Measurements from ENCODE around the gene CAMK2B. TPM values are rescaled to one million over a fixed set of nuclear protein-coding genes. Genes with fewer than 3 reads are reported as not detected.

Gene CAMK2B
- total and polyA plus RNA-seq, 2 experiments from 2014 or later, result not detected

GRCh38 chr7:44283381-44284211 lies 41.8 kb downstream of the CAMK2B start:
- Histone ChIP-seq H3K9me2 (ENCODE audit: insufficient read depth) (no peaks in the 10 kb centered on the region), H2AFZ (no peak overlapping the region), H3K4me1 (ENCODE audit: insufficient read depth) (no peaks in the 10 kb centered on the region), H3K27me3 (ENCODE audit: insufficient read depth) (no peaks in the 10 kb centered on the region), H4K20me1 (replicated peaks; ENCODE audit: insufficient read depth) (no peaks in the 10 kb centered on the region), H3K4me2 (no peak overlapping the region), H3K36me3 (ENCODE audit: insufficient read depth) (no peaks in the 10 kb centered on the region), H3K4me3 (no peak overlapping the region), H3F3A (replicated peaks; ENCODE audit: low read depth) (no peaks in the 10 kb centered on the region), H3K79me2 (replicated peaks; ENCODE audit: insufficient read depth) (no peaks in the 10 kb centered on the region), H3K27ac (ENCODE audit: low read depth) (no peak overlapping the region)
- Mint-ChIP-seq H3K27ac (no peak overlapping the region), H3K4me1 (no peaks in the 10 kb centered on the region), H3K36me3 (ENCODE audit: low read depth) (no peaks in the 10 kb centered on the region), H3K4me3 (no peak overlapping the region), H3K27me3 (ENCODE audit: insufficient read depth, low read depth, poor library complexity) (peaks cover 8% of the 10 kb centered on the region), H3K9me3 (no peaks in the 10 kb centered on the region; the same call in 2 of the 3 replicates)
- no peak for TF ChIP-seq NANOG (IDR thresholded peaks at IDR 0.05; ENCODE audit: borderline replicate concordance)
- DNase-seq (ENCODE audit: low spot score) (no peak), ATAC-seq (no peak)

GRCh38 chr7:44282601-44283171 lies 42.7 kb downstream of the CAMK2B start:
- Histone ChIP-seq H3K27me3 (ENCODE audit: insufficient read depth) (no peaks in the 10 kb centered on the region), H3F3A (replicated peaks; ENCODE audit: low read depth) (no peaks in the 10 kb centered on the region), H3K9me2 (ENCODE audit: insufficient read depth) (no peaks in the 10 kb centered on the region), H3K4me2 (no peak overlapping the region), H2AFZ (no peak overlapping the region), H3K4me3 (no peak overlapping the region), H3K4me1 (ENCODE audit: insufficient read depth) (no peaks in the 10 kb centered on the region), H4K20me1 (replicated peaks; ENCODE audit: insufficient read depth) (no peaks in the 10 kb centered on the region), H3K27ac (ENCODE audit: low read depth) (no peak overlapping the region), H3K36me3 (ENCODE audit: insufficient read depth) (no peaks in the 10 kb centered on the region), H3K79me2 (replicated peaks; ENCODE audit: insufficient read depth) (no peaks in the 10 kb centered on the region)
- Mint-ChIP-seq H3K36me3 (ENCODE audit: low read depth) (no peaks in the 10 kb centered on the region), H3K27ac (no peak overlapping the region), H3K4me1 (no peaks in the 10 kb centered on the region), H3K27me3 (ENCODE audit: insufficient read depth, low read depth, poor library complexity) (peaks cover 10% of the 10 kb centered on the region), H3K4me3 (no peak overlapping the region), H3K9me3 (no peaks in the 10 kb centered on the region; the same call in 2 of the 3 replicates)
- DNase-seq (ENCODE audit: low spot score) (no peak), ATAC-seq (no peak)
- no peak for TF ChIP-seq ZNF331 (CRISPR knock-in tag; IDR thresholded peaks at IDR 0.05; ENCODE audit: low read depth)
- no peak for TF ChIP-seq JUNB (IDR thresholded peaks at IDR 0.05; ENCODE audit: unreplicated experiment)
- no peak for TF ChIP-seq REST (IDR thresholded peaks at IDR 0.05; ENCODE audit: unreplicated experiment)
- no peak for TF ChIP-seq ETS1 (IDR thresholded peaks at IDR 0.05)
- no peak for TF ChIP-seq ZNF462 (CRISPR knock-in tag; IDR thresholded peaks at IDR 0.05)
- TF ChIP-seq CTCF (conservative IDR thresholded peaks at IDR 0.05; ENCODE audit: low read depth in 2 of 2), result no peak

Data from GM23338 (cell line).